Neural cell (in vitro differentiated cells): ENCODE measurements around the gene ELANE.

ENCODE experiments used
- CTCF ChIP-seq: fragments of 450-650 bp; IDR thresholded peaks from 2 replicates; pipeline ENCODE4 v1.5.1; 2014; ENCODE audit warnings: antibody characterized with exemption, mild to moderate bottlenecking, moderate library complexity; ENCODE audit not compliant: poor library complexity, severe bottlenecking
- EP300 ChIP-seq: fragments of 450-650 bp; conservative IDR thresholded peaks from 2 replicates; pipeline ENCODE4 v1.6.1; 2014; ENCODE audit warnings: antibody characterized with exemption, mild to moderate bottlenecking, moderate library complexity; ENCODE audit not compliant: poor library complexity, severe bottlenecking
- EZH2 ChIP-seq: fragments of 200-600, 300-800 bp; shearing (Covaris generic), sonication (generic); IDR thresholded peaks from 2 replicates; pipeline ENCODE4 v1.6.1; 2014; ENCODE audit warnings: antibody characterized with exemption, low read length, borderline replicate concordance, mild to moderate bottlenecking; ENCODE audit not compliant: insufficient read depth, poor library complexity, severe bottlenecking
- MXI1 ChIP-seq: fragments of 450-650 bp; conservative IDR thresholded peaks from 2 replicates; pipeline ENCODE4 v1.6.1; 2014; ENCODE audit warnings: antibody characterized with exemption, mild to moderate bottlenecking; ENCODE audit not compliant: poor library complexity, severe bottlenecking
- POLR2AphosphoS5 ChIP-seq: IDR thresholded peaks from 2 replicates; pipeline ENCODE4 v1.6.1; 2012
- RAD21 ChIP-seq: fragments of 450-650 bp; conservative IDR thresholded peaks from 2 replicates; pipeline ENCODE4 v1.6.1; 2014; ENCODE audit warnings: antibody characterized with exemption, mild to moderate bottlenecking, moderate library complexity
- REST ChIP-seq: IDR thresholded peaks from 2 replicates; pipeline ENCODE4 v1.6.1; 2012; ENCODE audit warnings: borderline replicate concordance

GRCh38 chr19:813219-814151, 38.6 kb upstream of the ELANE start:
- TF ChIP-seq CTCF: no peak
- TF ChIP-seq POLR2AphosphoS5: no peak
- TF ChIP-seq RAD21: no peak
- no peak for TF ChIP-seq EZH2
- no peak for TF ChIP-seq EP300
- TF ChIP-seq MXI1: no peak
- TF ChIP-seq REST: no peak
